ENCODE results near the gene UBE2D2. TPM values are rescaled to one million over a fixed set of nuclear protein-coding genes. Genes with fewer than 3 reads are reported as not detected.
"Not testable (repeated sequence)": the region's sequence is repeated elsewhere in the genome, so short reads cannot be mapped to it uniquely, and the experiment has no call there.

UBE2D2 gene
- total RNA-seq, 3 donors from 2014 or later: 197 to 223 (median 214) TPM

- not testable (repeated sequence) for H3K9me3 Mint-ChIP-seq; H3K27me3 Mint-ChIP-seq (ENCODE audit: low read depth)
Measured at GRCh38 chr5:139527896-139528467, 33.2 kb upstream of the UBE2D2 start.

GRCh38 chr5:139528695-139529094 lies 32.4 kb upstream of the UBE2D2 start:
- H3K4me1 Mint-ChIP-seq (ENCODE audit: low read depth); DNase-seq; ATAC-seq; H3K4me3 Mint-ChIP-seq; H3K9me3 Mint-ChIP-seq; H3K36me3 Mint-ChIP-seq (ENCODE audit: insufficient read depth); H3K27me3 Mint-ChIP-seq (ENCODE audit: low read depth): not testable (repeated sequence)

More at GRCh38 chr5:139527896-139528467, 33.2 kb upstream of the UBE2D2 start:
- H3K4me1 Mint-ChIP-seq (ENCODE audit: low read depth); H3K36me3 Mint-ChIP-seq (ENCODE audit: insufficient read depth); H3K4me3 Mint-ChIP-seq; ATAC-seq; DNase-seq: not testable (repeated sequence)

- not testable (repeated sequence) for H3K9me3 Mint-ChIP-seq; DNase-seq; H3K4me3 Mint-ChIP-seq; ATAC-seq; H3K27me3 Mint-ChIP-seq (ENCODE audit: low read depth); H3K4me1 Mint-ChIP-seq (ENCODE audit: low read depth); H3K36me3 Mint-ChIP-seq (ENCODE audit: insufficient read depth)
Measured at GRCh38 chr5:139530079-139530478, 31.1 kb upstream of the UBE2D2 start.

GRCh38 chr5:139531772-139532169 lies 29.4 kb upstream of the UBE2D2 start:
- no peaks in the 10 kb centered on the region for H3K9me3 Mint-ChIP-seq
- no peaks in the 10 kb centered on the region for H3K36me3 Mint-ChIP-seq (ENCODE audit: insufficient read depth)
- DNase-seq (no peak), ATAC-seq (no peak)
- no peak overlapping the region for H3K4me3 Mint-ChIP-seq
- H3K27me3 Mint-ChIP-seq (ENCODE audit: low read depth): no peaks in the 10 kb centered on the region
- H3K4me1 Mint-ChIP-seq (ENCODE audit: low read depth): no peaks in the 10 kb centered on the region

GRCh38 chr5:139543423-139543991 lies 17.6 kb upstream of the UBE2D2 start:
- H3K4me3 Mint-ChIP-seq: peak overlapping the region; percentile 42
- H3K27me3 Mint-ChIP-seq (ENCODE audit: low read depth): no peaks in the 10 kb centered on the region
- no peaks in the 10 kb centered on the region for H3K36me3 Mint-ChIP-seq (ENCODE audit: insufficient read depth)
- DNase-seq (peak; percentile 18), ATAC-seq (peak; percentile 92 to 97)
- peaks cover 4% of the 10 kb centered on the region for H3K4me1 Mint-ChIP-seq (ENCODE audit: low read depth)
- H3K9me3 Mint-ChIP-seq: no peaks in the 10 kb centered on the region

- H3K9me3 Mint-ChIP-seq; DNase-seq; H3K27me3 Mint-ChIP-seq (ENCODE audit: low read depth); H3K4me3 Mint-ChIP-seq; ATAC-seq; H3K4me1 Mint-ChIP-seq (ENCODE audit: low read depth); H3K36me3 Mint-ChIP-seq (ENCODE audit: insufficient read depth): not testable (repeated sequence)
Measured at GRCh38 chr5:139546593-139546992, 14.5 kb upstream of the UBE2D2 start.

GRCh38 chr5:139549162-139549894 lies 11.8 kb upstream of the UBE2D2 start:
- no peak overlapping the region for H3K4me3 Mint-ChIP-seq
- H3K9me3 Mint-ChIP-seq: no peaks in the 10 kb centered on the region
- no peak for ATAC-seq
- H3K27me3 Mint-ChIP-seq (ENCODE audit: low read depth): no peaks in the 10 kb centered on the region
- no peak for DNase-seq
- H3K4me1 Mint-ChIP-seq (ENCODE audit: low read depth): no peaks in the 10 kb centered on the region
- no peaks in the 10 kb centered on the region for H3K36me3 Mint-ChIP-seq (ENCODE audit: insufficient read depth)

- H3K9me3 Mint-ChIP-seq; H3K27me3 Mint-ChIP-seq (ENCODE audit: low read depth); H3K4me3 Mint-ChIP-seq; DNase-seq; H3K4me1 Mint-ChIP-seq (ENCODE audit: low read depth); H3K36me3 Mint-ChIP-seq (ENCODE audit: insufficient read depth): not testable (repeated sequence)
- peak; percentile 40 to 61 for ATAC-seq
Measured at GRCh38 chr5:139550051-139550872, 10.9 kb upstream of the UBE2D2 start.

- no peak for DNase-seq
- Mint-ChIP-seq H3K36me3 (ENCODE audit: insufficient read depth) (no peaks in the 10 kb centered on the region), H3K4me1 (ENCODE audit: low read depth) (no peaks in the 10 kb centered on the region), H3K27me3 (ENCODE audit: low read depth) (no peaks in the 10 kb centered on the region), H3K9me3 (no peaks in the 10 kb centered on the region), H3K4me3 (no peak overlapping the region)
- no peak for ATAC-seq
Measured at GRCh38 chr5:139551191-139551889, 9.8 kb upstream of the UBE2D2 start.

GRCh38 chr5:139552893-139553575 lies 8.1 kb upstream of the UBE2D2 start:
- ATAC-seq (no peak), DNase-seq (no peak)
- Mint-ChIP-seq H3K27me3 (ENCODE audit: low read depth) (no peaks in the 10 kb centered on the region), H3K4me3 (no peak overlapping the region), H3K36me3 (ENCODE audit: insufficient read depth) (no peaks in the 10 kb centered on the region), H3K4me1 (ENCODE audit: low read depth) (no peaks in the 10 kb centered on the region), H3K9me3 (no peaks in the 10 kb centered on the region)

- no peak overlapping the region for H3K4me3 Mint-ChIP-seq
- ATAC-seq (no peak), DNase-seq (no peak)
- H3K4me1 Mint-ChIP-seq (ENCODE audit: low read depth): no peaks in the 10 kb centered on the region
- H3K9me3 Mint-ChIP-seq: no peaks in the 10 kb centered on the region
- no peaks in the 10 kb centered on the region for H3K36me3 Mint-ChIP-seq (ENCODE audit: insufficient read depth)
- no peaks in the 10 kb centered on the region for H3K27me3 Mint-ChIP-seq (ENCODE audit: low read depth)
Measured at GRCh38 chr5:139554264-139554663, 6.9 kb upstream of the UBE2D2 start.

- ATAC-seq (no peak), DNase-seq (no peak)
- Mint-ChIP-seq H3K27me3 (ENCODE audit: low read depth) (no peaks in the 10 kb centered on the region), H3K9me3 (no peaks in the 10 kb centered on the region), H3K4me3 (no peak overlapping the region), H3K4me1 (ENCODE audit: low read depth) (peaks cover 7% of the 10 kb centered on the region), H3K36me3 (ENCODE audit: insufficient read depth) (peaks cover 4% of the 10 kb centered on the region)
Measured at GRCh38 chr5:139557811-139558210, 3.3 kb upstream of the UBE2D2 start.

- peak; percentile 36 to 38 for ATAC-seq
- peak; percentile 45 for DNase-seq
- peaks cover 45% of the 10 kb centered on the region for H3K4me1 Mint-ChIP-seq (ENCODE audit: low read depth)
- H3K27me3 Mint-ChIP-seq (ENCODE audit: low read depth): no peaks in the 10 kb centered on the region
- peak overlapping the region; percentile 94 for H3K4me3 Mint-ChIP-seq
- peaks cover 15% of the 10 kb centered on the region for H3K36me3 Mint-ChIP-seq (ENCODE audit: insufficient read depth)
- no peaks in the 10 kb centered on the region for H3K9me3 Mint-ChIP-seq
Measured at GRCh38 chr5:139561655-139562451, 714 bp downstream of the UBE2D2 start.
